ENCODE measurements around the gene TNFRSF13B. TPM values are rescaled to one million over a fixed set of nuclear protein-coding genes. Genes with fewer than 3 reads are reported as not detected.

TNFRSF13B gene
- total RNA-seq, 1 donor from 2014 or later, result not detected

DNA sequence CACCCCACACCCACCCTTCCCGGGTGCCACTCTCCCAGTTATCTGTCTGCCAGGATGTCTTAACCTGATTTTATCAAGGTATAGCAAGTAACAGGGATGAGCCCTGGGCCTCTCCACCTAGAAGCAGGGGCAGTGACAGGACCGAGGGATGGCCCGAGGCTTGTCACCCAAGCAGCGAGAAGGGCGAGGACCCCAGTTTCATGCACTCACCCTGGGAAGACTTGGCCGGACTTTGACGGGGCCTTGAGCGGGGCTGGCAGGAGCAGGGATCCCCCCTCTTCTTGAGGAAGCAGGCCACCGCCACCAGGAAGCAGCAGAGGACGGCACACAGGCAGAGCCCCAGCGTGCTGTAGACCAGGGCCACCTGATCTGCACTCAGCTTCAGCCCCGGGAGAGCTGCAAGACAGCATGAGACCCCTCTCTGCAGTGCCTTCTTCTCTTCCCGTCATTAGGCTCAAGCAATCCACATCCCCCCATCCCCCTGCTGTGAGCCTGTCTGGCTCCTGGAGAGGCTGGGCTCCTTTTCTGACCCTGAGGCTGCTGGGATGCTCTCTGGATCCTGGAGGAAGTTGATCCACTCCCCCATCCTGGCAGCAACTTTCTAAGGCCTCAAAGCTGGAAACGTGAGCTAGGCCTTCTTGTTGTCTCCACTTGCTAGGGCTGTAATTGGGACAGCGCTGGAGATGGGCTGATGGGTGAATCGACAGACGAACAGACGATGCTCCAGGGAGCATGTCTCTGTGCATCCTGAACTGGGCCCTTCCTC is 31.6 kb downstream of the TNFRSF13B start:
- H3K4me3 ChIP-seq (ENCODE audit: low read depth, low read length), result no peak overlapping the region
- DNase-seq (ENCODE audit: low read depth), result no peak
- H3K36me3 ChIP-seq (ENCODE audit: control insufficient read depth, insufficient read depth, low read length), result no peaks in the 10 kb centered on the region
- H3K27me3 ChIP-seq (ENCODE audit: control insufficient read depth, insufficient read depth, low read length), result peaks cover 14% of the 10 kb centered on the region
- no peak for TF ChIP-seq CTCF (IDR thresholded peaks at IDR 0.05; ENCODE audit: insufficient read depth, low read length, poor library complexity, severe bottlenecking)

- DNase-seq (ENCODE audit: low read depth), result no peak
- no peak for TF ChIP-seq CTCF (IDR thresholded peaks at IDR 0.05; ENCODE audit: insufficient read depth, low read length, poor library complexity, severe bottlenecking)
- Histone ChIP-seq H3K27me3 (ENCODE audit: control insufficient read depth, insufficient read depth, low read length) (peaks cover 14% of the 10 kb centered on the region), H3K4me3 (ENCODE audit: low read depth, low read length) (no peak overlapping the region), H3K36me3 (ENCODE audit: control insufficient read depth, insufficient read depth, low read length) (no peaks in the 10 kb centered on the region)
Observed at GRCh38 chr17:16939606-16940115, 32.3 kb downstream of the TNFRSF13B start.

DNA sequence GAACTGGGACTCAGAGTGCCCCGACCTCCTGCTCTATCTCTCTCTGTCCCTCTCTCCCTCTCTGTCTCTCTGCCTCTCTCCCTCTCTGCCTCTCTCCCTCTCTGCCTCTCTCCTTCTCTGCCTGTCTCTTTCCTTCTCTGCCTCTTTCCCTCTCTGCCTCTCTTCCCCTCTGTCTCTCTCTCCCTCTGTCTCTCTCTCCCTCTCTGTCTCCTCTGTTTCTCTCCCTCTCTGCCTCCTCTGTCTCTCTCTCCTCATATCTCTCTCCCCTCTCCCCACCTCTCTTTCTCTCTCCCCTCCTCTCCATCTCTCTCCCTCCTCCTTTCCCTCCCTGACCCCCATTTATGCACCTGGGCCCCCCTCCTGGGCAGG is 32.7 kb downstream of the TNFRSF13B start:
- Histone ChIP-seq H3K36me3 (ENCODE audit: control insufficient read depth, insufficient read depth, low read length) (no peaks in the 10 kb centered on the region), H3K27me3 (ENCODE audit: control insufficient read depth, insufficient read depth, low read length) (peaks cover 14% of the 10 kb centered on the region), H3K4me3 (ENCODE audit: low read depth, low read length) (no peak overlapping the region)
- TF ChIP-seq CTCF (IDR thresholded peaks at IDR 0.05; ENCODE audit: insufficient read depth, low read length, poor library complexity, severe bottlenecking), result no peak
- DNase-seq (ENCODE audit: low read depth), result no peak

DNA sequence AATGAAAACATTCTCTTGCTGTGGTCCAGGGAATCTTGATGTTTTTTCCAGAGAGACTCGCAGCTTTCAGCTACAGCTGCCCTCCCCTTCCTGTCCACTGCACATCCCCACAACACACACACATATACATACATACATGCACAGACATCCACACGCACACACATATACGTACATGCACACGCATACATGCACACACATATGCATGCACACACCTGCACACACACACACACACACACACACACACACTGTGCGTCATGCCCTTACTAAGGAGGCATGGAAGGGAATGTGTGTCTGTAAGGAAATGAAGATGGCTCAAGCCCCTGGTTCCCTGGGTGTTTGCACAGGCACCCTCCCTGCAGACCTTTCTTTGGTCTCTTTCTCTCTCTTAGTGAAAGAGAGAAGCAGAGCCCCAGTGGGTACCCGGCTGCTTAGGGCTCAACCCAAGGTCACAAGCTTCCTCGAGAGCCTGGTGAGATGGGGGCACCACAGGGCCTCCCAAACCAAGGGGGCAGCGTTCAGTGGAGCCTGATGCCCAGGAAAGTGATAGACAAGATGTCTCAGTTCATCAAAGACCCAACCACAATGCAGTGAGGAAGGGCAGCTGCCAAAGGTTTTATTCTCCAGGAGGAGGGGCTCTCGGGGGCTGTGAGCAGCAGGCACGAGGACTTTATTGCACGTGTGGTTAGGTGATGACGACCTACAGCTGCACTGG is 33.3 kb downstream of the TNFRSF13B start:
- no peak for TF ChIP-seq CTCF (IDR thresholded peaks at IDR 0.05; ENCODE audit: insufficient read depth, low read length, poor library complexity, severe bottlenecking)
- no peak overlapping the region for H3K4me3 ChIP-seq (ENCODE audit: low read depth, low read length)
- H3K27me3 ChIP-seq (ENCODE audit: control insufficient read depth, insufficient read depth, low read length), result peaks cover 14% of the 10 kb centered on the region
- no peaks in the 10 kb centered on the region for H3K36me3 ChIP-seq (ENCODE audit: control insufficient read depth, insufficient read depth, low read length)
- no peak for DNase-seq (ENCODE audit: low read depth)

GRCh38 chr17:16938031-16938430 is 33.9 kb downstream of the TNFRSF13B start:
- Histone ChIP-seq H3K4me3 (ENCODE audit: low read depth, low read length) (no peak overlapping the region), H3K27me3 (ENCODE audit: control insufficient read depth, insufficient read depth, low read length) (peaks cover 14% of the 10 kb centered on the region), H3K36me3 (ENCODE audit: control insufficient read depth, insufficient read depth, low read length) (no peaks in the 10 kb centered on the region)
- no peak for DNase-seq (ENCODE audit: low read depth)
- no peak for TF ChIP-seq CTCF (IDR thresholded peaks at IDR 0.05; ENCODE audit: insufficient read depth, low read length, poor library complexity, severe bottlenecking)
